ENCODE data around the gene HTR3B. TPM values are rescaled to one million over a fixed set of nuclear protein-coding genes. Genes with fewer than 3 reads are reported as not detected.

The HTR3B gene
- total and polyA plus RNA-seq, 2 experiments from 2014 or later = 0.42 to 0.77 TPM

GRCh38 chr11:113923572-113923971 lies 19.0 kb downstream of the HTR3B start:
- no peaks in the 10 kb centered on the region for H3K27me3 ChIP-seq
- H3K36me3 ChIP-seq (replicated peaks; ENCODE audit: insufficient read depth, low read depth) = no peaks in the 10 kb centered on the region
- no peak overlapping the region for H2AFZ ChIP-seq
- no peaks in the 10 kb centered on the region for H4K20me1 ChIP-seq (ENCODE audit: insufficient read depth, poor library complexity, severe bottlenecking)
- no peaks in the 10 kb centered on the region for H3K79me2 ChIP-seq
- 91% methylated on average over 2 of the region's 2 CpGs for WGBS (ENCODE audit: low lambda C conversion rate, missing lambda C conversion rate)
- TF ChIP-seq EZH2phosphoT487 (IDR thresholded peaks at IDR 0.05; ENCODE audit: low read depth, severe bottlenecking, unreplicated experiment) = no peak
- TF ChIP-seq CTCF (IDR thresholded peaks at IDR 0.05; ENCODE audit: poor library complexity) = no peak
- H3K27ac ChIP-seq = no peak overlapping the region
- no peak overlapping the region for H3K4me3 ChIP-seq
- no peak overlapping the region for H3K4me2 ChIP-seq
- no peaks in the 10 kb centered on the region for H3K4me1 ChIP-seq (ENCODE audit: insufficient read depth)
- no peaks in the 10 kb centered on the region for H3K9me3 ChIP-seq (ENCODE audit: low read depth)
- no peaks in the 10 kb centered on the region for H3K9me2 ChIP-seq (replicated peaks; ENCODE audit: insufficient read depth)
- DNase-seq (ENCODE audit: low spot score) = no peak

- Histone ChIP-seq H3K36me3 (replicated peaks; ENCODE audit: insufficient read depth, low read depth) (no peaks in the 10 kb centered on the region), H3K4me1 (ENCODE audit: insufficient read depth) (no peaks in the 10 kb centered on the region), H3K27me3 (no peaks in the 10 kb centered on the region), H2AFZ (no peak overlapping the region), H3K9me3 (ENCODE audit: low read depth) (no peaks in the 10 kb centered on the region), H3K4me2 (no peak overlapping the region), H3K79me2 (no peaks in the 10 kb centered on the region), H3K9me2 (replicated peaks; ENCODE audit: insufficient read depth) (no peaks in the 10 kb centered on the region), H4K20me1 (ENCODE audit: insufficient read depth, poor library complexity, severe bottlenecking) (no peaks in the 10 kb centered on the region), H3K27ac (no peak overlapping the region), H3K4me3 (no peak overlapping the region)
- no peak for DNase-seq (ENCODE audit: low spot score)
- no peak for TF ChIP-seq CTCF (IDR thresholded peaks at IDR 0.05; ENCODE audit: poor library complexity)
- no peak for TF ChIP-seq EZH2 (IDR thresholded peaks at IDR 0.05; ENCODE audit: borderline replicate concordance)
- TF ChIP-seq EZH2phosphoT487 (IDR thresholded peaks at IDR 0.05; ENCODE audit: low read depth, severe bottlenecking, unreplicated experiment) = no peak
- WGBS (ENCODE audit: low lambda C conversion rate, missing lambda C conversion rate) = 80% methylated on average over 12 of the region's 12 CpGs
Observed at GRCh38 chr11:113926273-113927197, 21.9 kb downstream of the HTR3B start.

GRCh38 chr11:113928311-113928710 lies 23.7 kb downstream of the HTR3B start:
- no peak overlapping the region for H3K27ac ChIP-seq
- WGBS (ENCODE audit: low lambda C conversion rate, missing lambda C conversion rate) = 94% methylated on average over 5 of the region's 5 CpGs
- no peak overlapping the region for H3K4me3 ChIP-seq
- H3K4me2 ChIP-seq = no peak overlapping the region
- H3K27me3 ChIP-seq = no peaks in the 10 kb centered on the region
- no peaks in the 10 kb centered on the region for H3K36me3 ChIP-seq (replicated peaks; ENCODE audit: insufficient read depth, low read depth)
- no peaks in the 10 kb centered on the region for H3K9me2 ChIP-seq (replicated peaks; ENCODE audit: insufficient read depth)
- H3K79me2 ChIP-seq = no peaks in the 10 kb centered on the region
- H3K9me3 ChIP-seq (ENCODE audit: low read depth) = no peaks in the 10 kb centered on the region
- no peaks in the 10 kb centered on the region for H3K4me1 ChIP-seq (ENCODE audit: insufficient read depth)
- no peak overlapping the region for H2AFZ ChIP-seq
- TF ChIP-seq EZH2 (IDR thresholded peaks at IDR 0.05; ENCODE audit: borderline replicate concordance) (no peak), EZH2phosphoT487 (IDR thresholded peaks at IDR 0.05; ENCODE audit: low read depth, severe bottlenecking, unreplicated experiment) (no peak), CTCF (IDR thresholded peaks at IDR 0.05; ENCODE audit: poor library complexity) (no peak)
- DNase-seq (ENCODE audit: low spot score) = no peak
- no peaks in the 10 kb centered on the region for H4K20me1 ChIP-seq (ENCODE audit: insufficient read depth, poor library complexity, severe bottlenecking)

Measured in hepatocyte (in vitro differentiated cells).